Measurements from ENCODE around the gene ZNF155. TPM values are rescaled to one million over a fixed set of nuclear protein-coding genes. Genes with fewer than 3 reads are reported as not detected.
A peak's percentile ranks its signal among the peaks of the same experiment; 100 is the strongest.

Gene ZNF155
- 5.2 and 6.6 TPM in 2 replicates for polyA plus RNA-seq (2011; rRNA removed)
- 1.1 and 1.2 TPM in 2 replicates for polyA plus RNA-seq (2012; cell fraction: cytosol; rRNA removed)
- 1.2 and 2.0 TPM in 2 replicates for polyA plus RNA-seq (2012; cell fraction: nucleus; rRNA removed)
- polyA plus RNA-seq (2017; fragmentation: RNase III; extraction: RNeasy Plus Mini Kit Qiagen cat#74134 plus additional on column Dnase treatment): 3.9 to 4.8 TPM (median 4.3 TPM) in 3 replicates
- polyA minus RNA-seq (2011; rRNA and poly(A)+ RNA removed): 4.1 and 5.9 TPM in 2 replicates

DNA sequence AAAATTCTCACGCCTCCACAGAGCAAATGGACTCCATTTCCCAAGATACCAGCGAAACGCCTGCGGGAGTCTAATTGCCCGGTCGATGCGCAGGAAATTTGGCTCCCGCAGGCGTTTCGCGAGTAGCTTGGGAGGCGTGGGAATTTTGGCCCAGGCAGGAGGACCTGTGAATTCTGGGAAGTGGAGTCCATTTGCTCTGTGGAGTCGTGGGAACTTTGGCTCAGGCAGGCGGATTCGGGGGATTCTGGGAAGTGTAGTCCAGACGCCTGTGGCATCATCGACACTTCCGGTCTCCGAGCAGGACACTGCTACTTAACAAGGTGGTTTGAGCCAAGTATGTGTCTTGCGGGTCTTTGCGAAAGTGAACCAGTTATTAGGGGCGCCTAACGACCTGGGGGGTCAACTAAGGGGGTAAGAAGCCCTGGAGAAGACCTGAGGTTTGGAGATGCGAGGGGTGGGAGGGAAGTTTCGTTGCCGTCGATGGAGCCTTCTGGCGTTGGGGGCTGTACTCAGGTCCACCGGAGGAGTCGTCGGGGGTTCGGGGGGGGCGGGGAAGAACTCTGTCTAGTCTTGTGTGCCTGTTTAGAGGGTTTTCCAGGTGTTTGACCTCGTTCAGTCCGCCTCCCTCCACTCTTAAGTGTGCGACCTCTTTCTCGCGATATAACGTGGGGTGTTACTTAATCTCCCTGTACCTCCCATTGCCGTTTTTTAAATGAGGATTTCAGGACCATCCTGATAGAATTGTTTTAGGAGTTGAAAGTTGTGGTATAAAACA lies at the start of gene ZNF155:
Gene ZNF155 (plus strand): TSS at position 277 of the 775 bp plus-strand sequence. CDS start 4,356 bp downstream, outside the sequence.
- Histone ChIP-seq H3K9me3 (peaks cover 72% of the 10 kb centered on the region), H3K4me3 (peak within 1 kb of the TSS; percentile 67), H3K4me2 (peak within 1 kb of the TSS; percentile 67), H3K4me1 (no peaks in the 10 kb centered on the region), H3K27ac (peak within 1 kb of the TSS; percentile 69 to 83)
- ChIA-PET POLR2A (interaction anchor here (0.5 to 1.7 kb wide), 2 partner anchors 39 to 49 kb away, joined by 3 to 4 read pairs; partner anchors contain the start of gene ZNF45), CTCF (interaction anchor here (0.7 kb wide), 1 partner anchor 18 kb away, joined by 4 read pairs; no protein-coding TSS in a partner anchor)
- 7% methylated on average over 35 of the region's 40 CpGs for WGBS (ENCODE audit: missing lambda C conversion rate)
- DNase-seq (ENCODE audit: low read depth in 1 of 2, low spot score in 1 of 2): peak; percentile 93 to 98
- peak; percentile 95 for FAIRE-seq
- ATAC-seq: peak; percentile 100
- TF ChIP-seq, protein P1, sequence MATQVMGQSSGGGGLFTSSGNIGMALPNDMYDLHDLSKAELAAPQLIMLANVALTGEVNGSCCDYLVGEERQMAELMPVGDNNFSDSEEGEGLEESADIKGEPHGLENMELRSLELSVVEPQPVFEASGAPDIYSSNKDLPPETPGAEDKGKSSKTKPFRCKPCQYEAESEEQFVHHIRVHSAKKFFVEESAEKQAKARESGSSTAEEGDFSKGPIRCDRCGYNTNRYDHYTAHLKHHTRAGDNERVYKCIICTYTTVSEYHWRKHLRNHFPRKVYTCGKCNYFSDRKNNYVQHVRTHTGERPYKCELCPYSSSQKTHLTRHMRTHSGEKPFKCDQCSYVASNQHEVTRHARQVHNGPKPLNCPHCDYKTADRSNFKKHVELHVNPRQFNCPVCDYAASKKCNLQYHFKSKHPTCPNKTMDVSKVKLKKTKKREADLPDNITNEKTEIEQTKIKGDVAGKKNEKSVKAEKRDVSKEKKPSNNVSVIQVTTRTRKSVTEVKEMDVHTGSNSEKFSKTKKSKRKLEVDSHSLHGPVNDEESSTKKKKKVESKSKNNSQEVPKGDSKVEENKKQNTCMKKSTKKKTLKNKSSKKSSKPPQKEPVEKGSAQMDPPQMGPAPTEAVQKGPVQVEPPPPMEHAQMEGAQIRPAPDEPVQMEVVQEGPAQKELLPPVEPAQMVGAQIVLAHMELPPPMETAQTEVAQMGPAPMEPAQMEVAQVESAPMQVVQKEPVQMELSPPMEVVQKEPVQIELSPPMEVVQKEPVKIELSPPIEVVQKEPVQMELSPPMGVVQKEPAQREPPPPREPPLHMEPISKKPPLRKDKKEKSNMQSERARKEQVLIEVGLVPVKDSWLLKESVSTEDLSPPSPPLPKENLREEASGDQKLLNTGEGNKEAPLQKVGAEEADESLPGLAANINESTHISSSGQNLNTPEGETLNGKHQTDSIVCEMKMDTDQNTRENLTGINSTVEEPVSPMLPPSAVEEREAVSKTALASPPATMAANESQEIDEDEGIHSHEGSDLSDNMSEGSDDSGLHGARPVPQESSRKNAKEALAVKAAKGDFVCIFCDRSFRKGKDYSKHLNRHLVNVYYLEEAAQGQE (IDR thresholded peaks at IDR 0.05): peak; percentile 51; the same call in 1 of the 2 replicates
- no peak for TF ChIP-seq HDAC2 (IDR thresholded peaks at IDR 0.05)
- TF ChIP-seq, protein P2, sequence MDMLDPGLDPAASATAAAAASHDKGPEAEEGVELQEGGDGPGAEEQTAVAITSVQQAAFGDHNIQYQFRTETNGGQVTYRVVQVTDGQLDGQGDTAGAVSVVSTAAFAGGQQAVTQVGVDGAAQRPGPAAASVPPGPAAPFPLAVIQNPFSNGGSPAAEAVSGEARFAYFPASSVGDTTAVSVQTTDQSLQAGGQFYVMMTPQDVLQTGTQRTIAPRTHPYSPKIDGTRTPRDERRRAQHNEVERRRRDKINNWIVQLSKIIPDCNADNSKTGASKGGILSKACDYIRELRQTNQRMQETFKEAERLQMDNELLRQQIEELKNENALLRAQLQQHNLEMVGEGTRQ (IDR thresholded peaks at IDR 0.05): no peak
- TF ChIP-seq JUNB (IDR thresholded peaks at IDR 0.05): no peak
- TF ChIP-seq HOXB5 (CRISPR knock-in tag; IDR thresholded peaks at IDR 0.05): peak; percentile 29; the same call in 1 of the 2 replicates
- no peak for TF ChIP-seq ZFP36 (IDR thresholded peaks at IDR 0.05; ENCODE audit: borderline replicate concordance, partially characterized antibody)
- no peak for TF ChIP-seq RAD21 (conservative IDR thresholded peaks at IDR 0.05 in 1 of 2, IDR thresholded peaks at IDR 0.05 in 1 of 2)
- peak; percentile 15; the same call in 1 of the 2 replicates for TF ChIP-seq PHF8 (IDR thresholded peaks at IDR 0.05; ENCODE audit: borderline replicate concordance, low read depth)
- peak in 1 of 2 experiments; percentile 64; a peak in 2 of 5 replicates for TF ChIP-seq JUN (IDR thresholded peaks at IDR 0.05)
- peak in 1 of 2 experiments; percentile 36; a peak in 1 of 4 replicates for TF ChIP-seq CEBPB (IDR thresholded peaks at IDR 0.05)
- 0 out of 2 replicates have a peak, but pooled peaks have one; percentile 16 for TF ChIP-seq MAZ (IDR thresholded peaks at IDR 0.05; ENCODE audit: borderline replicate concordance, low read depth, low read length)
- TF ChIP-seq, protein P3, sequence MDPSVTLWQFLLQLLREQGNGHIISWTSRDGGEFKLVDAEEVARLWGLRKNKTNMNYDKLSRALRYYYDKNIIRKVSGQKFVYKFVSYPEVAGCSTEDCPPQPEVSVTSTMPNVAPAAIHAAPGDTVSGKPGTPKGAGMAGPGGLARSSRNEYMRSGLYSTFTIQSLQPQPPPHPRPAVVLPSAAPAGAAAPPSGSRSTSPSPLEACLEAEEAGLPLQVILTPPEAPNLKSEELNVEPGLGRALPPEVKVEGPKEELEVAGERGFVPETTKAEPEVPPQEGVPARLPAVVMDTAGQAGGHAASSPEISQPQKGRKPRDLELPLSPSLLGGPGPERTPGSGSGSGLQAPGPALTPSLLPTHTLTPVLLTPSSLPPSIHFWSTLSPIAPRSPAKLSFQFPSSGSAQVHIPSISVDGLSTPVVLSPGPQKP (IDR thresholded peaks at IDR 0.05; ENCODE audit: low read depth, low read length): no peak
- peak; percentile 81 for TF ChIP-seq CHD2 (IDR thresholded peaks at IDR 0.05; ENCODE audit: low read length, partially characterized antibody)
- TF ChIP-seq, protein P4, sequence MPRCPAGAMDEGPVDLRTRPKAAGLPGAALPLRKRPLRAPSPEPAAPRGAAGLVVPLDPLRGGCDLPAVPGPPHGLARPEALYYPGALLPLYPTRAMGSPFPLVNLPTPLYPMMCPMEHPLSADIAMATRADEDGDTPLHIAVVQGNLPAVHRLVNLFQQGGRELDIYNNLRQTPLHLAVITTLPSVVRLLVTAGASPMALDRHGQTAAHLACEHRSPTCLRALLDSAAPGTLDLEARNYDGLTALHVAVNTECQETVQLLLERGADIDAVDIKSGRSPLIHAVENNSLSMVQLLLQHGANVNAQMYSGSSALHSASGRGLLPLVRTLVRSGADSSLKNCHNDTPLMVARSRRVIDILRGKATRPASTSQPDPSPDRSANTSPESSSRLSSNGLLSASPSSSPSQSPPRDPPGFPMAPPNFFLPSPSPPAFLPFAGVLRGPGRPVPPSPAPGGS (IDR thresholded peaks at IDR 0.05): no peak
- no peak for TF ChIP-seq KDM1A (IDR thresholded peaks at IDR 0.05; ENCODE audit: low read depth)
- TF ChIP-seq, protein P5, sequence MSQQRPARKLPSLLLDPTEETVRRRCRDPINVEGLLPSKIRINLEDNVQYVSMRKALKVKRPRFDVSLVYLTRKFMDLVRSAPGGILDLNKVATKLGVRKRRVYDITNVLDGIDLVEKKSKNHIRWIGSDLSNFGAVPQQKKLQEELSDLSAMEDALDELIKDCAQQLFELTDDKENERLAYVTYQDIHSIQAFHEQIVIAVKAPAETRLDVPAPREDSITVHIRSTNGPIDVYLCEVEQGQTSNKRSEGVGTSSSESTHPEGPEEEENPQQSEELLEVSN (IDR thresholded peaks at IDR 0.05; ENCODE audit: borderline replicate concordance, low read depth): peak; percentile 51; the same call in 1 of the 2 replicates
- TF ChIP-seq, protein P6, sequence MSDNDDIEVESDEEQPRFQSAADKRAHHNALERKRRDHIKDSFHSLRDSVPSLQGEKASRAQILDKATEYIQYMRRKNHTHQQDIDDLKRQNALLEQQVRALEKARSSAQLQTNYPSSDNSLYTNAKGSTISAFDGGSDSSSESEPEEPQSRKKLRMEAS (IDR thresholded peaks at IDR 0.05): peak; percentile 68
- no peak for TF ChIP-seq CHD4 (IDR thresholded peaks at IDR 0.05; ENCODE audit: borderline replicate concordance)

Data from A549 (cell line).